A549 treated with Mapracorat at 1 μM for 4 hours (cell line): Measurements from ENCODE around the gene ALDH1A1. TPM values are rescaled to one million over a fixed set of nuclear protein-coding genes. Genes with fewer than 3 reads are reported as not detected.

ENCODE experiments used
- total RNA-seq: library from RNA; stranded (reverse); fragments of 200-300 nt; extraction: Qiagen RNA extraction; gene quantifications from 5 replicates; pipeline ENCODE4 v1.2.3, GENCODE V29; 2022

ALDH1A1 gene
- total RNA-seq: 4,422 to 5,926 TPM (median 5,467 TPM) in 5 replicates

DNA sequence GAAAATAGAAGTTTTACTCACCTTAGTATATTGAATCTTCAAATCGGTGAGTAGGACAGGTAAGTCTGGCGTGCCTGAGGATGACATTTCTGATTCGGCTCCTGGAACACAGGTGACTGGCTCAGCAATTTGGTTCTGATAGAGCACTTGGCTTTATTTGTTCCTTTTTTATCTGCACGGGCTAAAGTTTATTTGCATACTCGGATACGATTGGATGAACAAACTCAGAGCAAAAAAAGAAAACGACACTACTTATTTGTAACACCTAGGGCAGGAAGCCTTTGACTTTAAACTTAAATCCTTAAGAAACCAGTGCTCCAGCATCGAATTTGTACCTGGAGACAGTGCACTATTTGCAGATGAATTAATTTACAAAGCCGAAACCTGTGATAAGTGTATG, at the start of gene ALDH1A1:
Gene ALDH1A1, minus strand, starts transcription at position 140 of the 400 bp plus-strand sequence. Its CDS starts 53 bp downstream, at position 87.

Other genes with a start within 250 kb of the ALDH1A1 start
- 1,006 to 1,217 TPM (median 1,147 TPM) in 5 replicates for gene ANXA1, start 198.8 kb upstream of the ALDH1A1 start, total RNA-seq